Neural cell (in vitro differentiated cells): Measurements from ENCODE around the gene RBP5. TPM values are rescaled to one million over a fixed set of nuclear protein-coding genes. Genes with fewer than 3 reads are reported as not detected.

Experiments
- H2AFZ ChIP-seq: fragments of 200-600, 300-800 bp; sonication (generic), shearing (Covaris generic); 2 replicates; pipeline ENCODE4 v1.6.0; 2014; ENCODE audit warnings: low read depth, mild to moderate bottlenecking, antibody characterized with exemption, low read length, moderate library complexity
- H3F3A ChIP-seq: fragments of 200-600 bp; shearing (Covaris generic); 2 replicates; pipeline ENCODE4 v1.6.1; 2016; ENCODE audit warnings: mild to moderate bottlenecking, moderate library complexity, mixed read lengths, antibody characterized with exemption, low read length; ENCODE audit not compliant: insufficient read depth, poor library complexity, severe bottlenecking
- H3K27ac ChIP-seq: fragments of 200-600, 300-800 bp; sonication (generic), shearing (Covaris generic); 2 replicates; pipeline ENCODE4 v1.5.1; 2014; ENCODE audit warnings: mild to moderate bottlenecking, low read length, moderate library complexity
- H3K27me3 ChIP-seq: fragments of 300-800, 200-600 bp; sonication (generic), shearing (Covaris generic); 2 replicates; pipeline ENCODE4 v1.6.0; 2014; ENCODE audit warnings: mild to moderate bottlenecking, low read depth, low read length, moderate library complexity; ENCODE audit not compliant: insufficient read depth
- H3K36me3 ChIP-seq: fragments of 300-800, 200-600 bp; sonication (generic), shearing (Covaris generic); 2 replicates; pipeline ENCODE4 v1.5.1; 2014; ENCODE audit warnings: mild to moderate bottlenecking, antibody characterized with exemption, low read length, moderate library complexity; ENCODE audit not compliant: insufficient read depth
- H3K4me2 ChIP-seq: fragments of 300-800, 200-600 bp; sonication (generic), shearing (Covaris generic); 2 replicates; pipeline ENCODE4 v1.6.0; 2014; ENCODE audit warnings: mild to moderate bottlenecking, low read length
- H3K4me3 ChIP-seq: fragments of 300-800, 200-600 bp; sonication (generic), shearing (Covaris generic); 2 replicates; pipeline ENCODE4 v1.5.1; 2014; ENCODE audit warnings: mild to moderate bottlenecking, low read length, moderate library complexity
- H3K79me2 ChIP-seq: fragments of 200-600 bp; shearing (Covaris generic); replicated peaks from 2 replicates; pipeline ENCODE4 v1.6.0; 2014; ENCODE audit warnings: mild to moderate bottlenecking, low read length, moderate library complexity; ENCODE audit not compliant: insufficient read depth
- H3K9ac ChIP-seq: fragments of 300-800, 200-600 bp; sonication (generic), shearing (Covaris generic); 2 replicates; pipeline ENCODE4 v1.6.1; 2016; ENCODE audit warnings: mild to moderate bottlenecking, low read length, mixed read lengths
- H3K9me2 ChIP-seq: fragments of 200-600 bp; shearing (Covaris generic); 2 replicates; pipeline ENCODE4 v1.6.1; 2016; ENCODE audit warnings: mild to moderate bottlenecking, low read length, mixed read lengths; ENCODE audit not compliant: insufficient read depth
- H3K9me3 ChIP-seq: fragments of 200-600, 300-800 bp; sonication (generic), shearing (Covaris generic); 2 replicates; pipeline ENCODE4 v1.6.1; 2016; ENCODE audit warnings: mild to moderate bottlenecking, mixed run types, low read length, moderate library complexity, mixed read lengths
- H4K20me1 ChIP-seq: fragments of 200-600 bp; shearing (Covaris generic); 2 replicates; pipeline ENCODE4 v1.6.1; 2016; ENCODE audit warnings: mild to moderate bottlenecking, mixed run types; ENCODE audit not compliant: insufficient read depth
- EP300 ChIP-seq: fragments of 450-650 bp; conservative IDR thresholded peaks from 2 replicates; pipeline ENCODE4 v1.6.1; 2014; ENCODE audit warnings: antibody characterized with exemption, mild to moderate bottlenecking, moderate library complexity; ENCODE audit not compliant: poor library complexity, severe bottlenecking
- EZH2 ChIP-seq: fragments of 200-600, 300-800 bp; shearing (Covaris generic), sonication (generic); IDR thresholded peaks from 2 replicates; pipeline ENCODE4 v1.6.1; 2014; ENCODE audit warnings: antibody characterized with exemption, low read length, borderline replicate concordance, mild to moderate bottlenecking; ENCODE audit not compliant: insufficient read depth, poor library complexity, severe bottlenecking
- MXI1 ChIP-seq: fragments of 450-650 bp; conservative IDR thresholded peaks from 2 replicates; pipeline ENCODE4 v1.6.1; 2014; ENCODE audit warnings: antibody characterized with exemption, mild to moderate bottlenecking; ENCODE audit not compliant: poor library complexity, severe bottlenecking
- POLR2AphosphoS5 ChIP-seq: IDR thresholded peaks from 2 replicates; pipeline ENCODE4 v1.6.1; 2012
- RAD21 ChIP-seq: fragments of 450-650 bp; conservative IDR thresholded peaks from 2 replicates; pipeline ENCODE4 v1.6.1; 2014; ENCODE audit warnings: antibody characterized with exemption, mild to moderate bottlenecking, moderate library complexity
- REST ChIP-seq: IDR thresholded peaks from 2 replicates; pipeline ENCODE4 v1.6.1; 2012; ENCODE audit warnings: borderline replicate concordance
- SMC3 ChIP-seq: fragments of 450-650 bp; conservative IDR thresholded peaks from 2 replicates; pipeline ENCODE4 v1.6.1; 2014; ENCODE audit warnings: antibody characterized with exemption, mild to moderate bottlenecking, moderate library complexity; ENCODE audit not compliant: poor library complexity
- TAF1 ChIP-seq: IDR thresholded peaks from 2 replicates; pipeline ENCODE4 v1.6.1; 2012; ENCODE audit warnings: low read depth
- polyA plus RNA-seq: library from polyadenylated mRNA; depleted of rRNA; stranded (reverse); fragments of >200 nt; gene quantifications from 2 replicates; pipeline ENCODE4 v1.2.3, GENCODE V29; 2014
- TF ChIP-seq, protein P1 (sequence below): fragments of 450-650 bp; IDR thresholded peaks from 2 replicates; pipeline ENCODE4 v1.5.1; 2014; ENCODE audit warnings: antibody characterized with exemption, mild to moderate bottlenecking, moderate library complexity; ENCODE audit not compliant: poor library complexity, severe bottlenecking

Gene RBP5
- polyA plus RNA-seq, 1 donor from 2014 or later = 1.9 TPM

GRCh38 chr12:7091171-7091570, 37.5 kb downstream of the RBP5 start:
- H3K9me2 ChIP-seq = no peaks in the 10 kb centered on the region
- no peak for TF ChIP-seq MXI1
- TF ChIP-seq EZH2 = no peak
- no peak for TF ChIP-seq REST
- no peak for TF ChIP-seq RAD21
- no peak for TF ChIP-seq SMC3
- TF ChIP-seq POLR2AphosphoS5 = no peak
- no peak for TF ChIP-seq TAF1
- TF ChIP-seq, protein P1, sequence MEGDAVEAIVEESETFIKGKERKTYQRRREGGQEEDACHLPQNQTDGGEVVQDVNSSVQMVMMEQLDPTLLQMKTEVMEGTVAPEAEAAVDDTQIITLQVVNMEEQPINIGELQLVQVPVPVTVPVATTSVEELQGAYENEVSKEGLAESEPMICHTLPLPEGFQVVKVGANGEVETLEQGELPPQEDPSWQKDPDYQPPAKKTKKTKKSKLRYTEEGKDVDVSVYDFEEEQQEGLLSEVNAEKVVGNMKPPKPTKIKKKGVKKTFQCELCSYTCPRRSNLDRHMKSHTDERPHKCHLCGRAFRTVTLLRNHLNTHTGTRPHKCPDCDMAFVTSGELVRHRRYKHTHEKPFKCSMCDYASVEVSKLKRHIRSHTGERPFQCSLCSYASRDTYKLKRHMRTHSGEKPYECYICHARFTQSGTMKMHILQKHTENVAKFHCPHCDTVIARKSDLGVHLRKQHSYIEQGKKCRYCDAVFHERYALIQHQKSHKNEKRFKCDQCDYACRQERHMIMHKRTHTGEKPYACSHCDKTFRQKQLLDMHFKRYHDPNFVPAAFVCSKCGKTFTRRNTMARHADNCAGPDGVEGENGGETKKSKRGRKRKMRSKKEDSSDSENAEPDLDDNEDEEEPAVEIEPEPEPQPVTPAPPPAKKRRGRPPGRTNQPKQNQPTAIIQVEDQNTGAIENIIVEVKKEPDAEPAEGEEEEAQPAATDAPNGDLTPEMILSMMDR = no peak
- TF ChIP-seq EP300 = no peak
- H4K20me1 ChIP-seq = no peaks in the 10 kb centered on the region
- H3K9ac ChIP-seq = no peak overlapping the region
- no peaks in the 10 kb centered on the region for H3F3A ChIP-seq
- no peaks in the 10 kb centered on the region for H3K27me3 ChIP-seq
- H3K79me2 ChIP-seq = no peaks in the 10 kb centered on the region
- H2AFZ ChIP-seq = no peak overlapping the region
- H3K9me3 ChIP-seq = no peaks in the 10 kb centered on the region
- peak overlapping the region; percentile 20 for H3K27ac ChIP-seq
- H3K4me2 ChIP-seq = no peak overlapping the region
- no peak overlapping the region for H3K4me3 ChIP-seq
- H3K36me3 ChIP-seq = no peaks in the 10 kb centered on the region

- Histone ChIP-seq H3K79me2 (no peaks in the 10 kb centered on the region), H3K36me3 (no peaks in the 10 kb centered on the region), H3K27me3 (no peaks in the 10 kb centered on the region), H2AFZ (no peak overlapping the region), H3K9me3 (no peaks in the 10 kb centered on the region), H3F3A (no peaks in the 10 kb centered on the region), H4K20me1 (no peaks in the 10 kb centered on the region), H3K27ac (peak overlapping the region; percentile 20), H3K9me2 (no peaks in the 10 kb centered on the region), H3K9ac (peak overlapping the region; percentile 16), H3K4me3 (peak overlapping the region; percentile 18), H3K4me2 (no peak overlapping the region)
- TF ChIP-seq SMC3 (no peak), RAD21 (no peak), EZH2 (no peak), EP300 (no peak), POLR2AphosphoS5 (no peak), TAF1 (no peak), MXI1 (no peak), REST (no peak)
- TF ChIP-seq, protein P1 = no peak
Measured at GRCh38 chr12:7090222-7090998, 38.3 kb downstream of the RBP5 start.
